Thoracic aorta (tissue), 2 donors: Measurements from ENCODE around the gene NMU. TPM values are rescaled to one million over a fixed set of nuclear protein-coding genes. Genes with fewer than 3 reads are reported as not detected.
"Not testable (repeated sequence)": the region's sequence is repeated elsewhere in the genome, so short reads cannot be mapped to it uniquely, and the experiment has no call there.

Source experiments
- ATAC-seq: fragments of 150-250 bp; one replicate; pipeline ENCODE4 v1.8.0; 2017; ENCODE audit warnings: low read depth; ENCODE audit not compliant: insufficient number of reproducible peaks, low FRiP score
- DNase-seq: peaks from one replicate; pipeline ENCODE4 v3.0.0-alpha.2; 2020; ENCODE audit warnings: low spot score
- H3K27ac ChIP-seq, 2 donors: fragments of 200-600 bp; sonication (generic); 1 replicate in 1 of 2; 2 replicates in 1 of 2; pipeline ENCODE4 v1.5.1; 2016; ENCODE audit warnings: mild to moderate bottlenecking in 2 of 2, moderate library complexity in 2 of 2
- H3K27me3 ChIP-seq: fragments of 200-600 bp; sonication (generic); replicated peaks from 2 replicates; pipeline ENCODE4 v1.6.0; 2016; ENCODE audit warnings: mild to moderate bottlenecking; ENCODE audit not compliant: insufficient read depth
- H3K36me3 ChIP-seq: fragments of 200-600 bp; sonication (generic); one replicate; pipeline ENCODE4 v1.5.1; 2016
- H3K4me1 ChIP-seq, 2 donors: fragments of 200-600 bp; sonication (generic); 1 replicate in 1 of 2; 2 replicates in 1 of 2; pipeline versions ENCODE4 v1.5.1 to v1.6.0; 2016; ENCODE audit warnings: low read depth in 2 of 2, mild to moderate bottlenecking in 1 of 2; ENCODE audit not compliant: control insufficient read depth in 1 of 2
- H3K4me3 ChIP-seq: fragments of 200-600 bp; sonication (generic); 2 replicates; pipeline ENCODE4 v1.5.1; 2016; ENCODE audit warnings: mild to moderate bottlenecking
- H3K9me3 ChIP-seq: fragments of 200-600 bp; sonication (generic); 2 replicates; pipeline ENCODE4 v1.5.1; 2016
- CTCF ChIP-seq: fragments of 200-600 bp; sonication (generic); IDR thresholded peaks from one replicate; pipeline ENCODE4 v1.5.1; 2019; ENCODE audit warnings: antibody characterized with exemption
- total RNA-seq, 2 donors: library from RNA; depleted of rRNA; stranded (reverse); fragments of >200 nt; gene quantifications; one replicate each; pipeline versions ENCODE4 v1.1.0 to v1.2.3, GENCODE V29; 2016

Gene NMU, protein sequence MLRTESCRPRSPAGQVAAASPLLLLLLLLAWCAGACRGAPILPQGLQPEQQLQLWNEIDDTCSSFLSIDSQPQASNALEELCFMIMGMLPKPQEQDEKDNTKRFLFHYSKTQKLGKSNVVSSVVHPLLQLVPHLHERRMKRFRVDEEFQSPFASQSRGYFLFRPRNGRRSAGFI
- total RNA-seq = not detected

DNA sequence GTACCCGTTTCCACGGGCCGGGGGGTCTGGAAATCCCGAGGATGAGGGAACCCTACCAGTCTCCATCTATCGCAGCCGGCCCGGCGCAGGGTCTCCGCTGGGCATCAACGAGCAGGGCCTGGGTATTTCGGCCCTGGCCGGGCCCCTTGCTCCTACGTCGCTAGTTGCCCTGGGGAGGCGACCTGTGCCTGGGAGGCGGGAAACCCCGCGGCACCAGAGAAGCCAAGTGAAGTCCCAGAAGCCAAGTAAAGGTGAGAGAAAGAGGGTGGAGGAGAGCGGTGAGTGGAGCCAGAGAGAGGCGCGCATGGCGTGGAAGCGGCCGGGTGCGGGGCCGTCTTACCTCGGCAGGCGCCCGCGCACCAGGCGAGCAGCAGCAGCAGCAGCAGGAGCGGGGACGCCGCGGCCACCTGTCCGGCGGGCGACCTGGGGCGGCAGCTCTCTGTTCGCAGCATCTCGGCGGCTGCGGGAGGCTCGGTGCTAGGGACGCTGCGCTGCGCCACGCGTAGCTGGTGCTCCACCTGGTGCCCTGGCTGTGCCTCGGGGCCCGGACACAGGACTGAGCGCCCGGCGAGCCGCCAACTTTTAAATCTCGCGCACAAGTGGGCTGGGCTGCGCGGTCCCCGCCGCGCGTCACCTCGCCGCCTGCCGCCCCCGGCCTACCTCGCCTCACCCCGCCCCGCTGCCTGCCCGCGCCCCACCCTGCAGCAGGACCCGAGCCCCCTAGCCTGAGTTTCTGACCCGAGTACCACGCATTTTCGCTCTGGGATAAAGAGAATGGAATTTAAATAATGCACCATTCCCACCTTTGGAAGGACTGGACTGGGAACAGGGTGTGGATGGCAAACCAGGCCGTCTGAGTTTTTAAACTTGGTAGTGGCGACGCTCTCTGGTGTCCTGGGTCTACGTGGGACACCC, at the start of gene NMU:
Gene NMU (minus strand): TSS at position 558 of the 915 bp plus-strand sequence. CDS start 106 bp downstream, at position 452.
- H3K36me3 ChIP-seq = no peaks in the 10 kb centered on the region
- H3K4me3 ChIP-seq = peak within 1 kb of the TSS; percentile 71
- no peak within 1 kb of the TSS for H3K27ac ChIP-seq
- peaks cover 13 to 20% of the 10 kb centered on the region in 2 donors for H3K4me1 ChIP-seq
- no peak for ATAC-seq
- no peaks in the 10 kb centered on the region for H3K9me3 ChIP-seq
- no peaks in the 10 kb centered on the region for H3K27me3 ChIP-seq
- DNase-seq = no peak
- TF ChIP-seq CTCF = no peak

DNA sequence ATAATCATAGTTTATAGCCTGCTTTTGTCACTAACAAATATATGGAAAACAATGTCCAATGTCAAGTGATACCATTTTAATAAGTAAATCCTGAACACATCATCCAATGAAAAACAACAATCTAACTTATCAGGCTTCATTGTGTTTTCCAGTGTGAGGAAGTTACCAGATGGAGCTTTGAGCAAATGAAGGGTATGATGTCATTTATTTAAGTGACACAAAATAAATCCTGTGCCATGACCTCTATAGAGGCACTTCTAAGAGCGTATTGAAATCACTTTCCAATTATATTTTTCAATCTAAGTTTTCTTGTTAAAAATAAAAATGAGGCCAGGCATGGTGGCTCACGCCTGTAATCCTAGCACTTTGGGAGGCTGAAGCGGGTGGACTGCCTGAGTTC, 48.2 kb upstream of the NMU start:
- Histone ChIP-seq H3K4me1 (no peaks in the 10 kb centered on the region), H3K9me3 (no peaks in the 10 kb centered on the region), H3K36me3 (no peaks in the 10 kb centered on the region), H3K27ac (no peak overlapping the region), H3K27me3 (no peaks in the 10 kb centered on the region), H3K4me3 (no peak overlapping the region)
- no peak for TF ChIP-seq CTCF
- no peak for DNase-seq
- no peak for ATAC-seq

GRCh38 chr4:55682797-55683196, 46.7 kb upstream of the NMU start:
- DNase-seq = not testable (repeated sequence)

DNA sequence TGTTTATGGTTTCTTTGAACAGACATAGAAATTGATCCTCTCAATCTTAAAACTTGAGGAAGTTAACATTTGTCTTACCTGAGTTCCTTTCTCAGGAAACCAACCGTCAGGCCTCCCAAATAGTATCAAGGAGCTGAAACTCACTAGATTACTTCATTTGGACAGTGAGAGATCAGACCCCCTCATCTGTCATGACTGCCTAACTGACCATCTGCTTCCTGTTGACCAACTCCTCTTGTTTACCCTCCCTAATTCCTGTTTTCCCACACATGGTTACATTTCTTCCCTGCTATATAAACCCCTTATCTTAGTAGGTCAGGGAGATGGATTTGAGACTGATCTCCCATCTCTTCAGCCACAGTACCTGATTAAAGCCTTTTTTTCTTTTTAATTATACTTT, 46.2 kb upstream of the NMU start:
- H3K9me3 ChIP-seq = no peaks in the 10 kb centered on the region
- no peak for TF ChIP-seq CTCF
- DNase-seq (no peak), ATAC-seq (no peak)
- no peaks in the 10 kb centered on the region for H3K36me3 ChIP-seq
- H3K4me3 ChIP-seq = no peak overlapping the region
- no peak overlapping the region for H3K27ac ChIP-seq
- no peaks in the 10 kb centered on the region for H3K27me3 ChIP-seq
- H3K4me1 ChIP-seq = no peaks in the 10 kb centered on the region

More at GRCh38 chr4:55682797-55683196, 46.7 kb upstream of the NMU start:
- H3K4me1 ChIP-seq, H3K9me3 ChIP-seq, H3K36me3 ChIP-seq, H3K4me3 ChIP-seq, ATAC-seq, H3K27ac ChIP-seq, H3K27me3 ChIP-seq: not testable (repeated sequence)

DNA sequence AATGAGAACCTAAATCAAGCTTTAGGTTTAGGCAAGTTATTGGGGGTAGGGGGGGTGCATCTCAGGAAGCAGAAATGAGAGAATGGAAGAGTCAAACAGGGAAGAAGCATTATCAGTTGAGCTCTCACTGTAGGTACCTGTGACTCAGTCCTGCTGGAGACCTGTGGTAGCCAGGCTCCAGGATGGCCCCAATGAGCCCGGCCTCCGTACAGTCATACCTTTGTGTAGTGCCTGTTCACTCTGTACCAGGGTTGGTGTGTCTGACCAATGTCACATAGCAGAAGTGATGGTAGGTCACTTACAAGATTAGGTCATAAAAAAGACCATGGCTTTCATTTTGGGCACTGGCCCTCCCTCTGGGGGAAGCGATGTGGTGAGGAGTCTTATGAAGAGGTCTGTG, 45.3 kb upstream of the NMU start:
- H3K27me3 ChIP-seq = no peaks in the 10 kb centered on the region
- H3K4me1 ChIP-seq = no peaks in the 10 kb centered on the region
- no peak overlapping the region for H3K27ac ChIP-seq
- TF ChIP-seq CTCF = no peak
- DNase-seq (no peak), ATAC-seq (no peak)
- no peaks in the 10 kb centered on the region for H3K9me3 ChIP-seq
- no peaks in the 10 kb centered on the region for H3K36me3 ChIP-seq
- H3K4me3 ChIP-seq = no peak overlapping the region
